Osteoblast (primary cell): ENCODE data around the gene SYT3. TPM values are rescaled to one million over a fixed set of nuclear protein-coding genes. Genes with fewer than 3 reads are reported as not detected.
"Not testable (repeated sequence)": the region's sequence is repeated elsewhere in the genome, so short reads cannot be mapped to it uniquely, and the experiment has no call there.

Experiments used
- DNase-seq: peaks from one replicate; pipeline ENCODE4 v3.0.0; 2011; ENCODE audit warnings: low spot score, mixed read lengths; ENCODE audit not compliant: insufficient read length; ENCODE audit errors: missing footprints
- H2AFZ ChIP-seq: 2 replicates; pipeline ENCODE4 v1.6.0; 2011; ENCODE audit warnings: mild to moderate bottlenecking, low read length
- H3K27ac ChIP-seq: 2 replicates; pipeline ENCODE4 v1.5.1; 2011; ENCODE audit warnings: mild to moderate bottlenecking, low read depth, low read length, moderate library complexity
- H3K27me3 ChIP-seq: 2 replicates; pipeline ENCODE4 v1.6.0; 2012; ENCODE audit warnings: mild to moderate bottlenecking, control low read depth, inconsistent platforms, low read length, moderate library complexity; ENCODE audit not compliant: insufficient read depth
- H3K36me3 ChIP-seq: 2 replicates; pipeline ENCODE4 v1.5.1; 2011; ENCODE audit warnings: mild to moderate bottlenecking, low read length, control low read depth, moderate library complexity; ENCODE audit not compliant: insufficient read depth
- H3K4me1 ChIP-seq: 2 replicates; pipeline ENCODE4 v1.5.1; 2011; ENCODE audit warnings: mild to moderate bottlenecking, low read length, control low read depth, moderate library complexity; ENCODE audit not compliant: insufficient read depth
- H3K4me2 ChIP-seq: 2 replicates; pipeline ENCODE4 v1.6.0; 2011; ENCODE audit warnings: mild to moderate bottlenecking, low read length; ENCODE audit not compliant: insufficient read depth
- H3K4me3 ChIP-seq: fragments of 200-600 bp; sonication (generic); 3 replicates; pipeline ENCODE4 v1.5.1; 2012; ENCODE audit warnings: mild to moderate bottlenecking, low read length, inconsistent platforms; ENCODE audit not compliant: insufficient read depth
- H3K79me2 ChIP-seq: 2 replicates; pipeline ENCODE4 v1.6.0; 2012; ENCODE audit warnings: mild to moderate bottlenecking, low read length, control low read depth, inconsistent platforms; ENCODE audit not compliant: insufficient read depth
- H3K9me3 ChIP-seq: 2 replicates; pipeline ENCODE4 v1.5.1; 2011; ENCODE audit warnings: low read depth, low read length, control low read depth
- H4K20me1 ChIP-seq: 2 replicates; pipeline ENCODE4 v1.6.0; 2012; ENCODE audit warnings: mild to moderate bottlenecking, low read length, control low read depth; ENCODE audit not compliant: insufficient read depth
- CTCF ChIP-seq: IDR thresholded peaks from 2 replicates; pipeline ENCODE4 v1.5.1; 2011; ENCODE audit warnings: mild to moderate bottlenecking, low read depth, low read length, moderate library complexity; ENCODE audit errors: extremely low read depth
- total RNA-seq: library from RNA; depleted of rRNA; stranded (reverse); fragments of >200 nt; gene quantifications from 2 replicates; pipeline ENCODE4 v1.2.3, GENCODE V29; 2012

The SYT3 gene
- total RNA-seq, 1 donor = 0.36 TPM

GRCh38 chr19:50580970-50581634 is 58.6 kb downstream of the SYT3 start:
- H3K4me2 ChIP-seq = no peak overlapping the region
- no peak overlapping the region for H3K27ac ChIP-seq
- H3K9me3 ChIP-seq = no peaks in the 10 kb centered on the region
- no peak for DNase-seq
- H2AFZ ChIP-seq = no peak overlapping the region
- H3K4me1 ChIP-seq = no peaks in the 10 kb centered on the region
- no peaks in the 10 kb centered on the region for H4K20me1 ChIP-seq
- no peak overlapping the region for H3K4me3 ChIP-seq
- no peak for TF ChIP-seq CTCF
- H3K27me3 ChIP-seq = no peaks in the 10 kb centered on the region
- no peaks in the 10 kb centered on the region for H3K79me2 ChIP-seq
- no peaks in the 10 kb centered on the region for H3K36me3 ChIP-seq

GRCh38 chr19:50580240-50580639 is 59.4 kb downstream of the SYT3 start:
- Histone ChIP-seq H3K36me3 (no peaks in the 10 kb centered on the region), H3K4me3 (no peak overlapping the region), H4K20me1 (no peaks in the 10 kb centered on the region), H3K79me2 (no peaks in the 10 kb centered on the region), H3K27me3 (no peaks in the 10 kb centered on the region), H3K4me2 (no peak overlapping the region), H3K27ac (no peak overlapping the region), H2AFZ (no peak overlapping the region), H3K9me3 (no peaks in the 10 kb centered on the region), H3K4me1 (no peaks in the 10 kb centered on the region)
- TF ChIP-seq CTCF = no peak
- DNase-seq = no peak

- not testable (repeated sequence) for H3K9me3 ChIP-seq, H3K79me2 ChIP-seq, H2AFZ ChIP-seq, DNase-seq, H4K20me1 ChIP-seq, H3K4me2 ChIP-seq, H3K36me3 ChIP-seq, H3K27ac ChIP-seq, H3K4me3 ChIP-seq, H3K27me3 ChIP-seq, H3K4me1 ChIP-seq
These were observed 62.9 kb downstream of the SYT3 start for GRCh38 chr19:50576769-50577168.

GRCh38 chr19:50573741-50574461 is 65.8 kb downstream of the SYT3 start:
- no peak overlapping the region for H3K4me3 ChIP-seq
- no peak for DNase-seq
- no peaks in the 10 kb centered on the region for H3K4me1 ChIP-seq
- H3K4me2 ChIP-seq = no peak overlapping the region
- no peaks in the 10 kb centered on the region for H3K36me3 ChIP-seq
- H3K79me2 ChIP-seq = no peaks in the 10 kb centered on the region
- no peak for TF ChIP-seq CTCF
- H2AFZ ChIP-seq = no peak overlapping the region
- H4K20me1 ChIP-seq = no peaks in the 10 kb centered on the region
- no peaks in the 10 kb centered on the region for H3K9me3 ChIP-seq
- H3K27ac ChIP-seq = no peak overlapping the region
- H3K27me3 ChIP-seq = peaks cover 7% of the 10 kb centered on the region

Other genes with a start within 250 kb of the SYT3 start
- gene SPIB, start 220.9 kb downstream of the SYT3 start, total RNA-seq = 0.36 TPM in 1 of 2 replicates, not detected in the other
- gene MYBPC2, start 207.0 kb downstream of the SYT3 start, total RNA-seq = not detected in 2 replicates
- 47.1 and 56.5 TPM in 2 replicates for gene EMC10, start 163.4 kb downstream of the SYT3 start, total RNA-seq
- 0.29 and 0.36 TPM in 2 replicates for gene GARIN5A, start 163.0 kb downstream of the SYT3 start, total RNA-seq
- gene JOSD2, start 128.7 kb downstream of the SYT3 start, total RNA-seq = 19.4 and 22.8 TPM in 2 replicates
- not detected in 2 replicates for gene ASPDH, start 126.0 kb downstream of the SYT3 start, total RNA-seq
- not detected in 2 replicates for gene LRRC4B, start 71.4 kb downstream of the SYT3 start, total RNA-seq
- gene C19orf81, start 9.6 kb upstream of the SYT3 start, total RNA-seq = not detected in 2 replicates
- gene SHANK1, start 79.9 kb upstream of the SYT3 start, total RNA-seq = 0.88 and 1.1 TPM in 2 replicates
- gene CLEC11A, start 83.5 kb upstream of the SYT3 start, total RNA-seq = 19.7 and 23.5 TPM in 2 replicates
- not detected in 2 replicates for gene GPR32, start 130.6 kb upstream of the SYT3 start, total RNA-seq
- gene ACP4, start 150.5 kb upstream of the SYT3 start, total RNA-seq = not detected in 2 replicates
- not detected in 2 replicates for gene KLK1, start 183.9 kb upstream of the SYT3 start, total RNA-seq
- not detected in 2 replicates for gene KLK15, start 193.7 kb upstream of the SYT3 start, total RNA-seq
- not detected in 2 replicates for gene KLK3, start 215.0 kb upstream of the SYT3 start, total RNA-seq
- not detected in 2 replicates for gene KLK2, start 233.6 kb upstream of the SYT3 start, total RNA-seq